SKM-1 (cell line): Measurements from ENCODE around the gene MRM1.

ENCODE experiments used
- DNase-seq: peaks from one replicate; lab custom pipeline; 2025; ENCODE audit not compliant: unreplicated experiment; lab: John Stamatoyannopoulos, UW

The MRM1 gene, protein sequence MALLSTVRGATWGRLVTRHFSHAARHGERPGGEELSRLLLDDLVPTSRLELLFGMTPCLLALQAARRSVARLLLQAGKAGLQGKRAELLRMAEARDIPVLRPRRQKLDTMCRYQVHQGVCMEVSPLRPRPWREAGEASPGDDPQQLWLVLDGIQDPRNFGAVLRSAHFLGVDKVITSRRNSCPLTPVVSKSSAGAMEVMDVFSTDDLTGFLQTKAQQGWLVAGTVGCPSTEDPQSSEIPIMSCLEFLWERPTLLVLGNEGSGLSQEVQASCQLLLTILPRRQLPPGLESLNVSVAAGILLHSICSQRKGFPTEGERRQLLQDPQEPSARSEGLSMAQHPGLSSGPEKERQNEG

DNA sequence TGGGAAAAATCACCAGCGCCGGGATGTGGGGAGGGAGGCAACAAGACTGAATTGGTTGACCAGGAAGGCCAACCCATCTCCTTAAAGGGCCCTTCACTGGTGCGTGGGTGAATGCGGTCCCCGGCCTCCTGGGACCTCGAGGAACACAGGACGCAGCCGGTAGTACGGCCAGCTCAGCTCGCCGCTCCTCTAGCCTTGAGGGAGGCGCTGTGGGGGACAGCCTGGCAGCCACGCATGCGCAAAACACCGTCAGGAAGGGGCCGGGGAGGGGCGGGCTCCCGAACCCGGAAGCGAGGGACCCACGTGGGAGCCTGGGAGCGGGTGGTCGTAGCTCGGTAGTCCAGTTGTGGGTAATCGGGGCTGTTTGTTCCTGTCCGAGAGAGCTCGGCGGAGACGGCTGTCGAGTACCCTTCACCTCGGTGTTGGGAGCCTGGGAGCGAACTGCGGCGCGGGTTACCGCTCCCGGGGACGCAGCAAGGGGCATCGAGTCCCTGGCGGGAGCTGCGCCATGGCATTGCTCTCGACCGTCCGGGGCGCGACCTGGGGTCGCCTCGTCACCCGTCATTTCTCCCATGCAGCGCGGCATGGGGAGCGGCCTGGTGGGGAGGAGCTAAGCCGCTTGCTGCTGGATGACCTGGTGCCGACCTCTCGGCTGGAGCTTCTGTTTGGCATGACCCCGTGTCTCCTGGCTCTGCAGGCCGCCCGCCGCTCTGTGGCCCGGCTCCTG, at the start of gene MRM1:
MRM1 (plus strand) TSS at position 281 of the 727 bp plus-strand sequence; CDS start at position 509, 228 bp downstream.
- DNase-seq, result peak; percentile 79

DNA sequence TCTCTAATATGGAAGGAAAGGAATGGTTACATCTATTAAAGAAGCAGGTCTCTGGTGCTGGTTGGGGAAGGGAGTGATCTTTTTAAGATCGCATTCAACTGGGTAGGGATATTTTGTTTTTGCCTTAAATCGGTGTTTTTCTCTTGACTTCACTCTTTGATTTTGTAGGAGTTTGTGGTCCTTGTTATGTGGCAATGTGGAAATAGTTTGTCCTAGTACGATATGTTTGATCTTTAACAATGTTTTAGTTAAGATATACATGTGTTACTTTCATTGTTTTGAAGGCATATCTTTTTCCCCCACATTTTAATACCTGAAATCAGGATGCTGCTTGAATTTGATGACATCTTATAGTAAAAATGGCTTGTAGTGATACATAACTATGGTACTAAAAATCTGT, 47.9 kb upstream of the MRM1 start:
- DNase-seq, result no peak

DNA sequence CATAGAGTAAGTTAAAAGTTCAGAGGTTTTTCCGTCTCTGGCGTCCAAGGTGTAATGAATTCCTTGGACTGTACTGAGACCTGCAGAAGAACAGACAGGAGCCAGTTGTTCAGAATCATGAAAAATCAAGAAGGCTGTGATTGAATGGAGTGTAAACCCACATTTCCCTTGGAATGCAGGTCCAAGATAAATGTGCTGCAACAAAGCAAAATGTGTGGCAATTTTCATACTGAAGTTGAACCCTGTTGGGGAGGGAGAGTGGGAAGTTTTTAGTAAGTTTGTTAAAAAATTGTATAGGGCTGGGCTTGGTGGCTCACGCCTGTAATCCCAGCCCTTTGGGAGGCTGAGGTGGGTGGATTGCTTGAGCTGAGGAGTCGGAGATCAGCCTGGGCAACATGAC, 35.3 kb upstream of the MRM1 start:
- no peak for DNase-seq

DNA sequence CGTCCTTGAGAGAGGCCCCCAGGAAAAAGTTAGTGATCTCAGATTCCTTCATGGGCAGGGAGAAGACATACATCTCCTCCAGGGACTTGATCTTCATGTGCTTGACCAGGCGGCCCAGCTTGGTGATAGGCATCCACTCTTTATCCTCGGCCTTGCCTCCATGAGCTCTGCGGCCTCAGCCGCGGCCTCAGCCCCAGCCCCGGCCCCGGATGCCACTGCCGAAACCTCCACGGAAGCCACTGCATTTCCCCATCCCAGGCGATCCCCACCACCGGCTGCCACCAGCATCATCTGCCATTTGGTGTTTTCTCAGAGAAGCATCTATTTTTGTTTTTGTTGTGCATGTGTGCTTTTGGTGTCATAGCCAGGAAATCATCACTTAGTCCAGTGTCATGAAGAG, 26.4 kb upstream of the MRM1 start:
- no peak for DNase-seq

DNA sequence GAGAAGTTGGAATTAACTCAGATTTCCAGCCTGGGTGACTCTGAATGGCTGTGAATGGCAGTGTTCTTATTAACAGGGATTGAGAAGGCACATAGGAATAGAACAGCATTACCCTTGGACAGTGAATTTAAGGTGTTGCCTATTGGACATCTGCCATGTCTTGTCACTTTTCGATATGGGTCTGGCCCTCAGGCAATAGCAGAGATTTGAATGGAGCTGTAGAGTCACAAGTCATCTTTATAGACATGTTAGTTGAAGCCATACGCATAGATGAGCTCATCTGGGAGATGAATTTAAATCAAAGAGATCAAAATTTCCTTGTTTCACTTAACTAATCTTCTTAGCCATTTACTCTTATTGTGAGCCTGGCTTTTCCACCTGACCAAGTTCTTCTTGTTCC, 24.6 kb upstream of the MRM1 start:
- DNase-seq, result no peak

DNA sequence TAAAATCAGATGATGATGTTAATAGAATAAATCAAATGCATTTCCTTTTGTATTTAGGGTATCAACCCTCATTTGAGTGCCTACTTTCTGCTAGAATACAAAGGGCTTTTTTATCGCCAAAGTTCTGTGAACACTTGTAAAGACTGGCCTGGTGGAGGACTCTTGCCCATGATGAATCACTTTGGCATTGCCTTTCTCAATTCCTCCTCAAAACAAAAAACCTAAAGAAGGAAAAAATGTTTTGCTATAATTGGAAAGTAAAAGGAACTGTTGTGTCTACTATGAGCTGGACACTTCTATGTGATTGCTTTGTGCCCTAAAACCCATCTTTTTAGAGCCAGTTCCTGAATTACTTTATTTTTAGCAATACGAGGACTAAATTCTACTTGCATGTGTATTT, 22.7 kb upstream of the MRM1 start:
- DNase-seq, result no peak

DNA sequence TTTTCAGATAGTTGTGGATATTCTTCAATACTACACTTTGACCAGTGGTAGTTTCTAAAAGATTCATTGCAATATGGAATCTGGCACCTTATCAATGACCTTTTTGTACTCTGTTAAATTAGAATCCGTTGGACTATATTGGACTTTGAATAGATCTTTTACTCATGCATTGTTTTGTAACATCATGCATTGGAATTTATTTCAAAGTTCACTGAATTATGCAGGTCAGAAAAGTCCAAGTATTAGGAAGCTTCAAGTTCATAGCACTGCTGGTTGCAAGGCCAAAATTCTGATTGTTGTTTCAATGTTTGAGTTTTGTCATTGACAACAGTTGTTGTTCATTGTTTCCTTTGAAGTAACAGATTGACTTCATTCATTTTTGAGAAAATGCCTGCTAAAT, 17.6 kb upstream of the MRM1 start:
- no peak for DNase-seq

DNA sequence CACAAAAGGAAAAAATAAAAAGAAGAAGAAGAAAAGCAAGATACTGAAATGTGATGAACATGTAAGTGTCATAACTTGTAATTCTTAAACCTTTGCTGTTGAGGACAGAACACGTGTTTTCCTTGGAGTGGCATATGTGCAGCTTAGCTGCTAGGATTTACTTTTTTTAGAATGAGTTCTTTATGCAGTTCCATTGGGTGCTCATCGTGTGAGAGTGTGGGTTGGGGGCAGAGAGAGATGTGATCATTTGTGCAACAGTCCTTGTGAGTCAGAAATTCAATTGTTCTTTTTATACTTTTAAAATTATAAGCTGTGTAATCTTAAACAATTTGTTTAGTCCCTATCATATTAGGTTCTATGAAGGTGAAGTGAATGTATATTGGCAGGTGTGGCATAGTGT, 15.2 kb upstream of the MRM1 start:
- DNase-seq, result no peak

DNA sequence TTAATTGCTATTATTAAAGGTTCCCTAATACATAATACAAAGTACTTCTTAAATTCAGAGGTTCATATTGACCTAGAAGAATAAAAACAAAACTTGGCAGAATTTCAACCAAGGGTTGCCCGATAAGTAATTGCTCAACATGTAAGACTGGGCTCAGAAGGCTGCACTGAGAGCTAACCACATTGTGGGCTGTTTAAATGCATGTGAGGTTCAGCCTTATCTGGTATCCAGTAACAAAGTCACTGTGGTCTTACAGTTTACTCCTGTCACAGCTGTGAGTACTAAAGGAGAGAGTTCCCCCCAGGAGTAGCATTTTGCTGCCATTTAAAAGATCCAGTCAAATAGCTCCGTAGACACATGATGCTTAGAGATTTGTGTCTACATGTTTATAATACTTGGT, 11.3 kb upstream of the MRM1 start:
- DNase-seq, result no peak

DNA sequence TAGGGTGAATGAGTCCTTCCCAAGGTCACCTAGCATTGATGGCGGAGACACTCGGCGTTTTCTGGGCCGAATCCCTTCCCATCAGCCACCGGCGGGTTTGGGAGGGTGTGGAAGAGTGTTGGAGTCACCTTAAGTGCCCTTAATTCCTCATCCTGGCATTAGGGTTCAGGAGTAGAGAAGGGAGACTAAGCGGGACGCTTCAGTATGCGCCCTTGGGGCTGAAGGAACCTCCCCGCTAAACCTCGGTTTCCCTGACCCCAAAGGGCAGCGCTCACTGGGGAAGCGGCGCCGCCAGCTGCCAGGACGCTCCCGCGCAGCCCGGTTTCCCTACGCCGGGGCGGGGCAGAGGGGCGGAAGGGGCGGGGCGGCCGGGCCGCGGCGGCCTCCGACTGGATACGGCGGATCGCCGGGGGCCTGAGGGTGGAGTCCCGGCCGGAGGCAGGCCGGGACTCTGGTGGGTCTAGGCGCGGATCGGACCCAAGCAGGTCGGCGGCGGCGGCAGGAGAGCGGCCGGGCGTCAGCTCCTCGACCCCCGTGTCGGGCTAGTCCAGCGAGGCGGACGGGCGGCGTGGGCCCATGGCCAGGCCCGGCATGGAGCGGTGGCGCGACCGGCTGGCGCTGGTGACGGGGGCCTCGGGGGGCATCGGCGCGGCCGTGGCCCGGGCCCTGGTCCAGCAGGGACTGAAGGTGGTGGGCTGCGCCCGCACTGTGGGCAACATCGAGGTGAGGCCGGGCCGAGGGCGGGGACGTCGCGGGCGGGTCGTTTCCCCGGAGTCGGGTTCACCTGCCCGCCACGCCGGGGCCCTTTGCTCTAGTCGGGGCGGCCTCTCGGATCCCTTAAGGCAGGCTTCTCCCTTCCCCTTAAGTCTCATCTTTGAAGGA, 9.7 kb upstream of the MRM1 start, which contains the start of gene DHRS11:
DHRS11 (plus strand) TSS at position 446 of the 882 bp plus-strand sequence; CDS start at position 577, 131 bp downstream.
- DNase-seq, result peak; percentile 49

DNA sequence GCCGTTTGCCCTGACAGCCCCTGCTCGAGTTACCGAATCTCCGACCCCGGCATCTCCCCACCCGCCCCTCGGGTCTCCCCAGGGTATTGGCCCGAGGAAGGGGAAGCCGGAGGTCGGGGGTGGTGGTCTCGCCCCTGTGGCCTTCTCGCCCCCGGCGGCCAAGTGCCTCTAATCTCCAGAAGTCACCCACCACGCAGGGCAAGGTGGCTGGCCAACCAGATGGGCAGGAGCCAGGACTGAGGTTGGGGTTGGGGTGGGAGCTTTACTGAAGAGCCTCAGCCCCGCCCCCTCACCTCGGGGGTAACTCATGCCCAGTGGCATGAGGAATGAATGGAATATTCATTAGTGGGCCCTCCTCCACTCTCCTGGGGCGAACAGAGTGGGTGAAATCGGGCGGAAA, 9.1 kb upstream of the MRM1 start:
- no peak for DNase-seq

DNA sequence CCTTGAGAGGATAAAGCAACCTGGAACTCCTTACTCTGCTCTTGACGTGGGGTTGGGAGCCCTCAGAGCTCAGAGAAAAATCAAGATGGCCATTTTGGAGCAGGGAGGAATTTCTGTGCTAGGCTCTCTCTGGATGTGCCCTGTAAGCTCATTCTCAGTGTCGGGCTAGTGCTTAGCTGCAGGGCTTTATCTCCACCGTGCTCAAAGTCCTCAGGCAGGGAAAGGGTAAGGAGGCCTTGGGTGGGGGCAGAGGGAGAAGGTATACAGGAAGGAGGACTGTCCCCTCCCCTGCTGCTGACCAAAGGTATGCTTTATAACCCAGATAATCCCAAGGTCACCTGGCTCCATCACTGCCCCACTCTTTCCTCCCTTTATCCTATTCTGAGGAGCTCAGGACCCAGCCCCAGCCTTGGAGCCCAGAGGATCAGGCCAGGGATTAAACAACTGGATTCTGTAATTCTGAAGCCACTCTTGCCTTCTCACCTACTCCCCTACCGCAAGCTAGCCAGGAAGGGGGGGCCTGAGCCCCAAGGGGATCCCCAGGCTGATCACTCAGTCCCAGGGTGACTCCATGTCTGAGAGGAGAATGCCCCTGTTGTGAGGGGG, 8.6 kb upstream of the MRM1 start:
- DNase-seq, result no peak

DNA sequence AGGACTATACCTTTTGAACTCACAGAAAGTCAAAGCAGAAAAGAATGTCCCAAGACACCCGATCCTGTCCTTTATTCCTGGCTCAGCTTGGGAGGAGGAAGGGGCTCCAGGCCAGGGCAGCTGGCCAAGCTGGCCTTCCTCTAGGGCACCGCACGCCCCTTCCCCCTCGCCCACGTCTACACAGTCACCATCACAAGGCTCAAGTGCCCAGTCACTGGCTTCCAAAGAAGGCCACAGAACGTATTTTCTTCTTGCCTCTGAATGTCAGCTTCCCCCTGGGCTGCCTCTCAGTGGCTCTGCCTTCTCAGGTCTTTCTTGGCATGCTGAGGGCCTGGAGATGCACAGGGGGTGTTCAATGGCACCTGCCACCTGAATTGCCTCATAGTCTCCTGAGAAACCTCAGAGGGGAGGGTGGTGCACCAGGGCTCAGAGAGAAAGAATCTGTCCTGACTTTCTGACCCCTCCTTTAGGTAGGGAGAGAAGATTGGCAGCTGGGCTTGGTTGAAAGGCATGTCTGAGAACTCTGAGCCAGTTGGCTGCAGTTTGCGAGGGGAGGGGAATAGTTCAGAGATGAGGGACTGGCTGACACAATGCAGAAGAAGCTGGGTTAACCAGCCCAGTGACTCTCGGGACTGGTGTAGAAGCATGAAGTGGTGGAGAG, 7.6 kb upstream of the MRM1 start:
- no peak for DNase-seq

DNA sequence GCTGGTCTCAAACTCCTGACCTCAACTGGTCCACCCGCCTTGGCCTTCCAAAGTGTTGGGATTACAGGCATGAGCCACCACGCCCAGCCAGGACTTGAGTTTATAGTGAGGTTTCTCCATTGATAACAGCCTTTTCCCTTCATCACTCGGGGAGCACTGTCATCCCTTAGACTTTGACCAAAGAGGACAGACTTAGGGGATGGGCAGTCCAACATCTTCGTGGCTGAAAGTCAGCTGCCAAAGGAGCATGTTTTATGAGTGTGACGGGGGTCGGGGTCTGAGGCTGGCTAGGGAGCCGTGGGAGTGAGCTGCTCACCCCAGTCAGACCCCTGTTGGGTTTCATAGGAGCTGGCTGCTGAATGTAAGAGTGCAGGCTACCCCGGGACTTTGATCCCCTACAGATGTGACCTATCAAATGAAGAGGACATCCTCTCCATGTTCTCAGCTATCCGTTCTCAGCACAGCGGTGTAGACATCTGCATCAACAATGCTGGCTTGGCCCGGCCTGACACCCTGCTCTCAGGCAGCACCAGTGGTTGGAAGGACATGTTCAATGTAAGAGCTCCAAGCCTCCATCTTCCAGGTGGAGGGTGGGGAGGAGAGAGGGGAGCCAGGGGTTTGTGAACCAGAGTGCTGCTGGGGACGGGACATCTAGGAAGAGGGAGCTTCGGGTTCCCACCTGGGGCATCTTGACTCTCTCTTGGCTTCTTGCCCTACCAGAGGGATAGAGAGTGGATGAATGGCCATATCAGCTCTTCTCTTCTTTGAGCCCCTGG, 6.6 kb upstream of the MRM1 start:
- no peak for DNase-seq

DNA sequence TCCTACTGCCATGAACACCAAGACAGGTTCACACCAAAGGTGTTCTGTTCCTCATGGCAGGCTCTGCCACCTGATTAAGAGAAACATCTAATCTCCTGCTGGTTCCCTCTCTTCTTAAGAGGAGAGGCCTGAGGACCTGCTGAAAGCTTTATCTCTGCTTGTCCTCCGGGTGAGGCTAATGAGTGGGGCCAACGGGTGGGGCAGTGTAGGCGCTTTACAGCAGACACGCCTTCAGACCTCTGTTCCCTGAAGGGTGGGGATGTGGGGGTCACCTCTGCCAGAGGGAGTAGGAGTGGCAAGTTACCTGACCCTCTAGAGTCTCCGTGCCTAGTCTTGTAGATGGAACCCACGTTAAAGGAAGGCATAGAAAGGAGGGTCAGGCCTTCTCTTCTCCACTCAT, 4.2 kb upstream of the MRM1 start:
- no peak for DNase-seq

DNA sequence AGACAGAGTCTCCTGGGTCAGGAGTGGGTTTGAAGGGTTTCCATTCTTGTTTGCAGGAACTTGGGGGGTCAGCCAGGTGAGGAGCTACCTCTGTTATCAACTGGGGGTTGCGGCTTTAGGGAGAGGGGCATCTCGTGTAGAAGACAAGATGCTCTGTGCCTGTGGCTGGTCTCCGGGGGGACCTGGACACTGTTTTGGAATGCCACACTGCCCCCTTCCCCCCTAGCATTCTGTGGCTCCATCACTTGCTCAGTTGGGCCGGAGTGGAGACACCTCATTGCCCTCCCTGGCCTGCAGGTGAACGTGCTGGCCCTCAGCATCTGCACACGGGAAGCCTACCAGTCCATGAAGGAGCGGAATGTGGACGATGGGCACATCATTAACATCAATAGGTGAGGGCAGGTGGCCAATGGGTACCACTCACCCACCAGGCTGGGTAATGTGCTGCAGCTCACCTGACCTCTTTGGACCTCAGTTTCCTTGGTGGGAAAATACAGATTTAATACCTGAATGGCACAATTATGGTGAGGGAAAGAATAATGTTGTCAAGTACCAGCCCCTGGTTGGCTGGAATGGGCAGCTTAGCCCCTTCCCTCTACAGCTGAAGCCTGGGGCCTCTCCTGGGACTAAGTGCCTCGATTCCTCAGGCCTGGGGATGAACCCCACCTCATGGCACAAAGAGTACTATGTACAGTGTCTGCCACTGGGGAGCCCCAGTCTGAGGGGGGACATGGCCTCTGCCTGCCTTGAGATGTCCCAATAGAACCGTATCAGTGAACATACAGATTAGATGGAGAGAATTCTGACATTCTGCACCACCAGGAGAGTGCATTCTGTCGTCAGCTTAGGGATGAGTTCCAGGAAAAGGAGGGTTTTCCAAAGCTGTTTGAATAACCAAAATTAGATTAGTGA, 3.3 kb upstream of the MRM1 start:
- no peak for DNase-seq

DNA sequence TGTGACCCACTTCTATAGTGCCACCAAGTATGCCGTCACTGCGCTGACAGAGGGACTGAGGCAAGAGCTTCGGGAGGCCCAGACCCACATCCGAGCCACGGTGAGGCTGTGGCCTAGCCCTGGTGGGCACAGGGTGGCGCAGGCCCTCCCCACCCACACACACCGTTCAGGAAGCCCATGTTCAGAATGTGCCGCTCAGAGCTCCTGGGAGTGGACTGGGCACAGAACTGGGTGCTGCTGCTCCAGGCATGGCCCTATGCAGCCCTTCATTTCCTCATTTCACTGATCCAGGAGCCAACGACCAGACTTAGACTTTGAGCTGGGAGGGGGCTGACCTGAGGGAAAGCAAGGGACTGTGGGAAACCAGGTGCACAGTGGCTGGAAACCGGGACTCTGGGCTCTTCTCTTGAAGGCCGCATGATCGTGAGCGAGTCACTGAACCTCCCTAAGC, 2.4 kb upstream of the MRM1 start:
- no peak for DNase-seq

DNA sequence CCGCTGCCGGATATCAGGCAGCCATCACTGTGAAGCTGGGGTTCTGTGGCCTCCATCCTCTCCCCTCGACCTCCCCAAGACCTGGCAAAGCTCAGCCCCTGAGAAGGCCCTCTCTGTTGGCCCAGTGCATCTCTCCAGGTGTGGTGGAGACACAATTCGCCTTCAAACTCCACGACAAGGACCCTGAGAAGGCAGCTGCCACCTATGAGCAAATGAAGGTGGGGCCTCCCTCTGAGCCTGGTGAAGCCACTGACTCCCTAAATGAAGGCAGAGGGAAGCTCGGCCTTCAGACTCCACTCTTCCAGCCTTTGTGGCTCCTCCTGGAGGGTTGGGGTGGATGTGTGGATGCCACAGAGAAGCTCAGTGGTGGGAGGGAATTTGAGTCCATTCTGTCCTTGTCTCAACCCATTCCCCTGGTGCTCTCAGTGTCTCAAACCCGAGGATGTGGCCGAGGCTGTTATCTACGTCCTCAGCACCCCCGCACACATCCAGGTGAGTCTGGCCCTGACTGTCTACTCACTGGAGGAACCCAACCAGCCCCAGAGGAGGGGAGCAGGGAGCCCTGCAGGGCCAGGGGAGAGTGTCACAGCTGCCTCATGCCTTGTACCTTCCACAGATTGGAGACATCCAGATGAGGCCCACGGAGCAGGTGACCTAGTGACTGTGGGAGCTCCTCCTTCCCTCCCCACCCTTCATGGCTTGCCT, 1.7 kb upstream of the MRM1 start:
- DNase-seq, result no peak
